Activated CD8-positive, alpha-beta memory T cell treated with anti-CD3 and anti-CD28 coated beads, Interleukin-2, amount 50 U/mL, for 24 hours (primary cell): ENCODE results near the gene GPRIN3.
"Not testable (repeated sequence)": the region's sequence is repeated elsewhere in the genome, so short reads cannot be mapped to it uniquely, and the experiment has no call there.

Experiments used
- DNase-seq: peaks from one replicate; pipeline ENCODE4 v3.0.0-alpha.2; 2020; ENCODE audit errors: extremely low read depth

Gene GPRIN3

DNA sequence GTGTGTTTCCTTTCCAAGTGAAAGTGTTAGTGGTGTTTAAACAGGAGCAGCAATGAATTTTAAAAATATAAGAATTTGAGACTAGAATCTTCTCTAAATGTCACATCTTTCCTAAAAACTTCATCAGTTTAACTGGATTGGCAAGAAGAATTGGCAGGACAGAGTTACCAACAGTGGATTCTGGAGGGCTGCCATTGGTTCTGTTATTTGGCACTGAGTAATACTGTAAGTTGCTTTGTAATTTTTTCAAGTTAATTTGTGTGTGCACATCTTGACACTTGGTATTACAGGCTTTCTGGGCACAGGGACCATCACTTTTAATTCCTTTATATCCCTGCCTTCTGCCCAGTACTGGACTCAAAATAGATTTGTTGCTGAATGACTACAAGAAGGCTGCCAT lies 4.5 kb upstream of the GPRIN3 start:
- no peak for DNase-seq

- DNase-seq = no peak
Observed at GRCh38 chr4:89311433-89311832, 3.8 kb upstream of the GPRIN3 start.

DNA sequence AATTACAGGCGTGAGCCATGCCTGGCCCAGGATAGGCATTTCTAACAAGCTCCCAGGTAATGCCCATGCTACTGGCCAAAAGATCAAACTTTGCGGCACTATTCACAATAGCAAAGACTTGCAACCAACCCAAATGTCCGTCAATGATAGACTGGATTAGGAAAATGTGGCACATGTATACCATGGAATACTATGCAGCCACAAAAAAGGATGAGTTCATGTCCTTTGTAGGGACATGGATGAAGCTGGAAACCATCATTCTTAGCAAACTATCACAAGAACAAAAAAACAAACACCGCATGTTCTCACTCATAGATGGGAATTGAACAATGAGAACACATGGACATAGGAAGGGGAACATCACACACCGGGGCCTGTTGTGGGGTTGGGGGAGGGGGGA lies 1.6 kb upstream of the GPRIN3 start:
- DNase-seq = not testable (repeated sequence)

- DNase-seq = no peak
Observed at GRCh38 chr4:89308161-89308500, 531 bp upstream of the GPRIN3 start.

DNA sequence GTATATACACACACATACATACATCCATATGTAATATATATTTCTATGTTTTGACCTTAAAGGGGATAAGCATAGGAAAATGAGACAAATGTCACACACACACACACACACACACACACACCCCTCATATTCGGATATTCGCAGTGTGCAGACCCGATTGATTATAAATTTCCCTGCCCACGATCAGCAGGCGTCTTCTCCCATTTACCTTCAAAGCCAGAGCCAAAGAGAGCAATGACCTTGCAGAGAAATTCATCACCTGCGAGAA lies 488 bp downstream of the GPRIN3 start:
- no peak for DNase-seq

GRCh38 chr4:89306486-89307177 lies 968 bp downstream of the GPRIN3 start:
- no peak for DNase-seq

GRCh38 chr4:89305712-89306437 lies 1.7 kb downstream of the GPRIN3 start:
- no peak for DNase-seq

- no peak for DNase-seq
Observed at GRCh38 chr4:89305028-89305427, 2.6 kb downstream of the GPRIN3 start.

DNA sequence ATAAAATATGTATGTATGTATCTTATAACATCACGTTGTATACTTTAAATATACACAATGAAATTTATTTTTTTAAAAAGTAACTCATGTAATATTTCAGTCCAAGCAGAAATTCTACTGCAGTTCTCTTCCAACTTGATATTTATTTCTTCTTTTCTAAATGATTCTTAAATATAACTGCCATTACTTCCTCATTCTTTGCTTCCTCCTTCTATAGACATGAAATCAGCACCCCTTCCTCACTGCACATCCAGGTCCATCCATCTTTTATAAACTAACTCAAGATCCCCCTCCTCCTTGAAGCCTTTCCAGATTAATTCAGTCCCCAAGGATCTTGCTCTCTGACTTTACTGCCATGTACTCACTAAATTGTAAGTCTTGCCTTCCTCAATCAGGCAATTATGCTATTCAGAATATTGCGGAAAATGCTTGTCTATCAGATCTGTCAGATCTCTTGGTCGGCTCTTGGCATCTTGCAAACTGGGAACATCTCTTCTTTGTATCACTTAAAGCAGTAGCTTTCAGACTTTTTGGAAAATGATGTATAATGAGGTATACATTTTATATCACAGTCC lies 3.7 kb downstream of the GPRIN3 start:
- no peak for DNase-seq

GRCh38 chr4:89303177-89303576 lies 4.4 kb downstream of the GPRIN3 start:
- no peak for DNase-seq

DNA sequence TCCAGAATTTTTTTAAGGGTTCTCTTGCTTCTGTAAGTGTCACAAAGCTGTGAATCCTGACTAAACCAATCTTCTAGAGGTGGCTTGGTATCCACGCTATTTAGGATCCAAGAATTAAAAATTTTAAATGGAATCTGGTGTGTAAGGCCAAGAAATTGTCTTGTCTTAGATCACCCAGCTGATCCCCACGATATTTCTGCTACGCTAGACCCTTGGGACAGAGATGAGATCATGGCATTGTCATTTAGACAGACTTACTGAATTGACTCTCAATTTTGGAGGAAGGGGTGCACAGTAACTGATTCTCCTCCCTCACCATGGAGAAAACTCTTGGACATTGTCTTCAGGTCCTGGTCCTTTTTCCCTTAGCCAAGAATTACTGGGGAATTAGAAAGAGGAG lies 5.7 kb downstream of the GPRIN3 start:
- DNase-seq = no peak

DNA sequence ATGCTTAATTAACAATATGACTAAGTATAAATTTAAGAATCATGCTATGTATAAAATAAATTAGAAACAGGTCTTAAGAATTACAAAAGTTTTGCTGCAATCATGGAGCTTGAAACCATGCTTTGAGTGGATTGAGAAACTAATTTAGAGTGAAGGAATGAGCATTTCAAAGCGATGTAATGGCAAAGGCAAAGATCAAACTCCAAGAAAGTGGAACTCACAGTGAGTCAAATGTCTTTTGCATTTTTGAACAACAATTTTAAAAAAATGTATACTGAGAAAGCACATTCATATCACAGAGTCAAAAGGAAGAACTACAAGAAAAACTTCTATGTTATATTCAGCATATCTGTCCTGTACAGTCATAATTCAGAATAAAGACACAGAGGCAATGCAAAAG lies 6.6 kb downstream of the GPRIN3 start:
- DNase-seq = no peak

DNA sequence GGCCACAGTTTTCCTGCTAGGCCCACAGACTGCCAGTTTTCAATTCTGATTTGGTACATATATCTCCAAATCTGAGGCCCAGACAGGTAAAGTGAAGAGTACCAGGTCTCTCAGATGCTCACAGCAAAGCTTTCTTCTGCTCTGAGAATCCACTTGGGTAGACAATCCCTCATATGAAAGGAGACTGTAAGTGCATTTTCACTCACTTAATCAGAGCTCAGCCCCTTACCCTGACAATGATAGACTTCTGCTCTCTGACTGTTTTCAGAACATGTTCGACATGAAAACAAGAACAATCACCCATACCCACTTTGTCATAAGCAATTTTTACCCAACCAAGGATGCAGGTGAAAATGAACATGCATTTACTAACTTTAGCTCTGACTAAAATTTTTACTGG lies 7.1 kb downstream of the GPRIN3 start:
- DNase-seq = no peak

DNA sequence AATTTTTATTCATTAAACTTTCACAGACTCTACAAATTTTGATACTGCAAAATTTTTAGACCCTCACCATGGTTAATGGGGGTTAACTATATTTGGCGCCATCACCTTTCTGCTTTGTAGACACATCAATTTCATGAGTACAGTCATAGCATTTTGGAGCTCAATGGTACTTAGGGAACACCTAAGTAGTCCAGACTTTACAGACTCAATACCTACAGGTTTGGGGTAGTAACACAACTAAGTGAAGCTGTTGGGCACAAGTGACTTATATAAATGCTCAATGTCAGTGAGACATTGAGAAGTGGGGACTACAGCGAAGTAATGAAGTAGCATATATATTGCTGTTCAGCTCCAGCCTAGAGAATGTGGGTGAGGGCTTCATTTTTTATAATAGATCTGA lies 7.5 kb downstream of the GPRIN3 start:
- no peak for DNase-seq

GRCh38 chr4:89299153-89299791 lies 8.3 kb downstream of the GPRIN3 start:
- no peak for DNase-seq

- no peak for DNase-seq
Observed at GRCh38 chr4:89298788-89299152, 8.8 kb downstream of the GPRIN3 start.

DNA sequence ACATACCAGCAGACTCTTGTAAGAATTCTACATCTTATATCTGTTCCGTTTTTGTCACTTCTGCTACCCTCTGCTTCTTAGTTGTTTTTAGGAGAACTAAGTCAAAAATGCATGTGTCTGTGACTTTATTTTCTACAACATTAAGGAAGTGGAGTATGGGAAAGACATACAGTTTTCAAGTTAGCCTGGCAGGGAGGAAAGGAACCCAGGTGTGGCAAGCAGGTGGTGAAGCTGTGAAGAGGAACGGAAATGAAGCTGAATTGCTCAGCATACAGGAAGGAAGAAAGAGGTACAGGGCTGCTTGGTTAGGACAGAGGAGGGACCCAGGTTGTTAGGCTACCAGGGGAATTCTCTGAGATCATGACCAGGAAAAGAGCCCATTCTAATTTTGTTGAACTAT lies 9.4 kb downstream of the GPRIN3 start:
- no peak for DNase-seq

GRCh38 chr4:89296896-89297295 lies 10.7 kb downstream of the GPRIN3 start:
- DNase-seq = no peak

DNA sequence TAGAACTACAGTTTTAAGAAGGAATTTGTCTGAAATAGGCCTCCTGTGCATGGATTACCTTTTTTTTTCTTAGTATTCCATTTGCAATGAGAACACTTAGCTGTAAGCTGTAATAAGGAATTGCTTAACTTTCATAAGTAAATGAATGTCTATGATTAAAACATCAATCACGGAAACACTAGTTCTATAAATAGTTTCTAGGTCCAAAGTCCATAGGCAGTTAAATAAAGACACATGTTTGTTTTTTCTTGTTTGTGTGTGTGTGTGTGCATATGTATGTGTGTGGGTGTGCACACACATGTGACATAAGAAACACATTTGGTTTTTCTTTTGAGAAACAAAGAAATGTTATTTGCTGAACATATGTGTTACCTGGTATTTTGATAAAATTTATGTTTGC lies 11.2 kb downstream of the GPRIN3 start:
- DNase-seq = no peak

- no peak for DNase-seq
Observed at GRCh38 chr4:89295415-89295927, 12.1 kb downstream of the GPRIN3 start.

DNA sequence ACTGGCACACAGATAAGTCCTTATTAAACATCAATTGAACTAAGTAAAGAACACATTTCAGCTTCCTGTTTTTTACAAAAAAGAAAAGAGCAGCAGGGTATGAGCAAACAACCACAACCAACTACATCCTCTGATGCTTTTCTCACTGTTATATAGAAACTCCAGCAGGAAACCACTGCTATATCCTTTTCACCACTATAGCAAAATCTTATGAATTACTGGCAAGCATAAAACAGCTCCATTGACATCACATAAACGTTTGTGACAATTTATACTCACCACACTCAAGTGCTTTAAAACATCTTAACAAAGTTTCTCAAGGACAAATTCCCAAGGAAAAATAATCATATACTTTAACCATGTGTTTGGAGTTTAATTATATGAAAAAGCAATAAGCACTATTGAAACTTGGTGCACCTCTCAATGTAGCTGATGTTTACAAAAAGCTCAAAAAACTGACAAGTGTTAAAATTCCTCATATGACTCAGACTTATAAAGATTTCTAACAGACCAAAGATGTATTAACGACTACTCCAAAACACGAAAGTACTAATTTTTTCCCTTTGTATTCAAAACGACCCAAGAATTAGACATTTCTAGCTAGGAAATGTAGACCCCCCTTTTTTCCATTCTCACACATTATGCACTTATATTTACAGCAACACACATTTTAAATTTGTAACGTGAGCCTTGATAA lies 12.9 kb downstream of the GPRIN3 start:
- no peak for DNase-seq

- no peak for DNase-seq
Observed at GRCh38 chr4:89293299-89293698, 14.3 kb downstream of the GPRIN3 start.
